NCI-H2227 (cell line): ENCODE data around the gene SENP1.

Experiments used
- DNase-seq: peaks from one replicate; lab custom pipeline; 2025; ENCODE audit not compliant: unreplicated experiment; lab: John Stamatoyannopoulos, UW

Gene SENP1

GRCh38 chr12:48068457-48068856, 37.4 kb downstream of the SENP1 start:
- no peak for DNase-seq

- no peak for DNase-seq
Measured at GRCh38 chr12:48067250-48067938, 38.5 kb downstream of the SENP1 start.

- DNase-seq = no peak
Measured at GRCh38 chr12:48065041-48065440, 40.8 kb downstream of the SENP1 start.

- DNase-seq = no peak
Measured at GRCh38 chr12:48063530-48063929, 42.3 kb downstream of the SENP1 start.

GRCh38 chr12:48061938-48062719, 43.8 kb downstream of the SENP1 start:
- no peak for DNase-seq

GRCh38 chr12:48060474-48060873, 45.4 kb downstream of the SENP1 start:
- no peak for DNase-seq

GRCh38 chr12:48058771-48059170, 47.1 kb downstream of the SENP1 start:
- DNase-seq = no peak

- no peak for DNase-seq
Measured at GRCh38 chr12:48054955-48055821, 50.7 kb downstream of the SENP1 start.

GRCh38 chr12:48053883-48054282, 52.0 kb downstream of the SENP1 start:
- DNase-seq = no peak

GRCh38 chr12:48053122-48053521, 52.8 kb downstream of the SENP1 start:
- no peak for DNase-seq

GRCh38 chr12:48051681-48052080, 54.2 kb downstream of the SENP1 start:
- DNase-seq = no peak

GRCh38 chr12:48050174-48050573, 55.7 kb downstream of the SENP1 start:
- DNase-seq = no peak

GRCh38 chr12:48045965-48046518, 59.8 kb downstream of the SENP1 start:
- DNase-seq = no peak

- DNase-seq = no peak
Measured at GRCh38 chr12:48045061-48045846, 60.6 kb downstream of the SENP1 start.

GRCh38 chr12:48044396-48044795, 61.5 kb downstream of the SENP1 start:
- DNase-seq = no peak

- no peak for DNase-seq
Measured at GRCh38 chr12:48043771-48044170, 62.1 kb downstream of the SENP1 start.

GRCh38 chr12:48041591-48042423, 64.1 kb downstream of the SENP1 start:
- no peak for DNase-seq

GRCh38 chr12:48040354-48040753, 65.5 kb downstream of the SENP1 start:
- no peak for DNase-seq

GRCh38 chr12:48039151-48039550, 66.7 kb downstream of the SENP1 start:
- no peak for DNase-seq

- no peak for DNase-seq
Measured at GRCh38 chr12:48038085-48038484, 67.8 kb downstream of the SENP1 start.
